IMR-90 (cell line): ENCODE data around the gene ESYT1. TPM values are rescaled to one million over a fixed set of nuclear protein-coding genes. Genes with fewer than 3 reads are reported as not detected.
A peak's percentile ranks its signal among the peaks of the same experiment; 100 is the strongest.

Source experiments
- ATAC-seq: fragments of 200-7000 bp; cut with Tn5 transposase; 2 replicates; pipeline ENCODE4 v1.9.1; 2020; ENCODE audit warnings: low read depth, mild to moderate bottlenecking, moderate library complexity
- BruUV-seq: library from RNA; stranded (reverse); fragments of 400-500 nt; replicated peaks from 2 replicates; lab custom pipeline; 2021; lab: Mats Ljungman, UMichigan
- CTCF ChIA-PET: fragments of 300-600 bp; formaldehyde crosslinking; extraction: SDS; loops from one replicate; lab custom pipeline; 2021; ENCODE audit warnings: antibody characterized with exemption; lab: Yijun Ruan, JAX
- POLR2A ChIA-PET: fragments of 300-600 bp; sonication (Branson Sonifier 250); formaldehyde crosslinking; loops from one replicate; lab custom pipeline; 2022; ENCODE audit warnings: antibody characterized with exemption; ENCODE audit not compliant: unreplicated experiment; lab: Charles Lee
- DNase-seq: peaks from one replicate; pipeline ENCODE4 v3.0.0; 2013
- H2AFZ ChIP-seq: replicated peaks from 2 replicates; pipeline ENCODE3; 2013; ENCODE audit warnings: low read length, mild to moderate bottlenecking; ENCODE audit not compliant: poor library complexity
- H2AK5ac ChIP-seq: 2 replicates; pipeline ENCODE4 v1.6.1; 2013; ENCODE audit warnings: low read depth, low read length, inconsistent platforms
- H2AK9ac ChIP-seq: replicated peaks from 2 replicates; pipeline ENCODE3; 2013; ENCODE audit warnings: mild to moderate bottlenecking, low read depth, low read length, moderate library complexity; ENCODE audit not compliant: poor library complexity
- H2BK120ac ChIP-seq: 2 replicates; pipeline ENCODE4 v1.6.1; 2013; ENCODE audit warnings: low read depth, low read length, inconsistent platforms
- H2BK15ac ChIP-seq: 3 replicates; pipeline ENCODE4 v1.6.1; 2013; ENCODE audit warnings: low read depth, low read length, inconsistent platforms
- H2BK20ac ChIP-seq: 2 replicates; pipeline ENCODE4 v1.6.1; 2013; ENCODE audit warnings: low read depth, mild to moderate bottlenecking, inconsistent platforms, low read length, moderate library complexity
- H2BK5ac ChIP-seq: 2 replicates; pipeline ENCODE4 v1.6.1; 2013; ENCODE audit warnings: mild to moderate bottlenecking, low read depth, low read length, inconsistent platforms; ENCODE audit not compliant: poor library complexity, severe bottlenecking
- H3K14ac ChIP-seq: replicated peaks from 2 replicates; pipeline ENCODE4 v1.6.1; 2013; ENCODE audit warnings: low read depth, low read length, inconsistent platforms
- H3K18ac ChIP-seq: 2 replicates; pipeline ENCODE4 v1.6.1; 2013; ENCODE audit warnings: low read depth, low read length, control low read depth
- H3K23ac ChIP-seq: 2 replicates; pipeline ENCODE4 v1.6.1; 2013; ENCODE audit warnings: low read depth, low read length, inconsistent platforms
- H3K27ac ChIP-seq: 2 replicates; pipeline ENCODE4 v1.5.1; 2013; ENCODE audit warnings: mild to moderate bottlenecking, control low read depth, low read length; ENCODE audit not compliant: insufficient read depth
- H3K27me3 ChIP-seq: 2 replicates; pipeline ENCODE4 v1.6.1; 2013; ENCODE audit warnings: low read length; ENCODE audit not compliant: control insufficient read depth, insufficient read depth
- H3K36me3 ChIP-seq: 2 replicates; pipeline ENCODE4 v1.6.1; 2013; ENCODE audit warnings: low read length, mixed read lengths; ENCODE audit not compliant: control insufficient read depth, insufficient read depth
- H3K4ac ChIP-seq: 2 replicates; pipeline ENCODE4 v1.6.1; 2013; ENCODE audit warnings: low read depth, low read length, inconsistent platforms
- H3K4me1 ChIP-seq: 2 replicates; pipeline ENCODE4 v1.6.1; 2013; ENCODE audit warnings: low read length, mixed read lengths; ENCODE audit not compliant: control insufficient read depth, insufficient read depth
- H3K4me2 ChIP-seq: 2 replicates; pipeline ENCODE4 v1.6.1; 2013; ENCODE audit warnings: low read depth, mild to moderate bottlenecking, control low read depth, low read length, moderate library complexity
- H3K4me3 ChIP-seq: 2 replicates; pipeline ENCODE4 v1.5.1; 2013; ENCODE audit warnings: low read depth, mild to moderate bottlenecking, control low read depth, low read length, moderate library complexity; ENCODE audit not compliant: insufficient read depth
- H3K56ac ChIP-seq: 2 replicates; pipeline ENCODE4 v1.6.1; 2013; ENCODE audit warnings: low read length, inconsistent platforms; ENCODE audit not compliant: insufficient read depth; ENCODE audit errors: extremely low read depth
- H3K79me1 ChIP-seq, 2 experiments: 2 replicates each; pipeline ENCODE4 v1.6.1; 2013; ENCODE audit warnings: low read length in 2 of 2, inconsistent platforms in 1 of 2, low read depth in 1 of 2
- H3K9ac ChIP-seq: 2 replicates; pipeline ENCODE4 v1.6.1; 2013; ENCODE audit warnings: low read depth, low read length, control low read depth
- H3K9me1 ChIP-seq: 2 replicates; pipeline ENCODE4 v1.6.1; 2013; ENCODE audit warnings: low read length, inconsistent platforms; ENCODE audit not compliant: insufficient read depth
- H3K9me3 ChIP-seq: 2 replicates; pipeline ENCODE4 v1.6.1; 2013; ENCODE audit warnings: low read length; ENCODE audit not compliant: control insufficient read depth, insufficient read depth
- H4K20me1 ChIP-seq: 2 replicates; pipeline ENCODE4 v1.6.1; 2013; ENCODE audit warnings: low read length, inconsistent platforms; ENCODE audit not compliant: insufficient read depth
- H4K5ac ChIP-seq: 2 replicates; pipeline ENCODE4 v1.6.1; 2013; ENCODE audit warnings: mild to moderate bottlenecking, low read depth, low read length, control low read depth
- H4K8ac ChIP-seq, 2 experiments: 2 replicates each; pipeline ENCODE4 v1.6.1; 2013; ENCODE audit warnings: low read depth in 2 of 2, low read length in 2 of 2, control low read depth in 1 of 2, inconsistent platforms in 1 of 2
- H4K91ac ChIP-seq: 2 replicates; pipeline ENCODE4 v1.6.1; 2013; ENCODE audit warnings: low read depth, low read length, inconsistent platforms; ENCODE audit not compliant: insufficient read depth
- BHLHE40 ChIP-seq: fragments of 150-350 bp; IDR thresholded peaks from 2 replicates; pipeline ENCODE4 v1.6.1; 2016; ENCODE audit warnings: mild to moderate bottlenecking, low read depth, low read length
- MAFK ChIP-seq: IDR thresholded peaks from 2 replicates; pipeline ENCODE4 v1.6.1; 2012; ENCODE audit warnings: low read depth, low read length, improper control_type of control experiment
- MAZ ChIP-seq: IDR thresholded peaks from 2 replicates; pipeline ENCODE4 v1.6.1; 2012; ENCODE audit warnings: low read depth, mild to moderate bottlenecking, low read length, improper control_type of control experiment, moderate library complexity, borderline replicate concordance
- MXI1 ChIP-seq: IDR thresholded peaks from 2 replicates; pipeline ENCODE4 v1.6.1; 2012; ENCODE audit warnings: low read depth, mild to moderate bottlenecking, low read length, moderate library complexity, borderline replicate concordance
- RAD21 ChIP-seq: IDR thresholded peaks from 2 replicates; pipeline ENCODE4 v1.6.1; 2012; ENCODE audit warnings: low read length, improper control_type of control experiment
- SMC3 ChIP-seq: fragments of 150-350 bp; IDR thresholded peaks from 2 replicates; pipeline ENCODE4 v1.6.1; 2016; ENCODE audit warnings: low read depth, mild to moderate bottlenecking, antibody characterized with exemption, low read length, moderate library complexity
- WGBS, 2 experiments: methylation state at CpG; one replicate each; pipeline versions ENCODE4 v1.1.5 to v1.1.7; 2013; ENCODE audit warnings: missing lambda C conversion rate in 2 of 2; ENCODE audit not compliant: insufficient read length in 1 of 2; ENCODE audit errors: extremely low coverage in 2 of 2; 5-methylcytosine and 5-hydroxymethylcytosine counted together
- dilution Hi-C: fragments of 300-500 bp; cut with HindIII; formaldehyde crosslinking; loops from one replicate; pipeline ENCODE4 v1.14.3; 2018; ENCODE audit warnings: low sequenced_read_pairs; ENCODE audit not compliant: unreplicated experiment
- in situ Hi-C: fragments of 300-500 bp; cut with MboI; formaldehyde crosslinking; loops from 3 replicates; pipeline ENCODE4 v1.14.3; 2019; ENCODE audit warnings: low sequenced_read_pairs, inconsistent platforms, mixed read lengths
- intact Hi-C: fragments of 100-400 bp; cut with micrococcal nuclease; formaldehyde crosslinking; loops from 2 replicates; pipeline ENCODE4 v1.10.0; 2022
- polyA plus RNA-seq, 3 experiments: library from polyadenylated mRNA; depleted of rRNA; stranded (reverse); fragments of >200 nt; gene quantifications; 2 replicates each; pipeline ENCODE4 v1.2.3, GENCODE V29; 2012; ENCODE audit warnings: low replicate concordance in 1 of 3
- total RNA-seq: library from RNA; depleted of rRNA; stranded (reverse); fragments of >200 nt; gene quantifications from 2 replicates; pipeline ENCODE4 v1.2.3, GENCODE V29; 2012
- TF ChIP-seq, protein P1 (sequence below): fragments of 150-350 bp; IDR thresholded peaks from 2 replicates; pipeline ENCODE4 v1.6.1; 2016; ENCODE audit warnings: low read depth, mild to moderate bottlenecking, low read length, moderate library complexity, borderline replicate concordance
- TF ChIP-seq, protein P2 (sequence below): conservative IDR thresholded peaks from 2 replicates; pipeline ENCODE4 v1.5.1; 2012; ENCODE audit warnings: mild to moderate bottlenecking, low read depth, low read length, improper control_type of control experiment

ESYT1 gene
- total and polyA plus RNA-seq, 2 of the 4 experiments (the other 2 are of a cell fraction): 150 to 153 TPM

DNA sequence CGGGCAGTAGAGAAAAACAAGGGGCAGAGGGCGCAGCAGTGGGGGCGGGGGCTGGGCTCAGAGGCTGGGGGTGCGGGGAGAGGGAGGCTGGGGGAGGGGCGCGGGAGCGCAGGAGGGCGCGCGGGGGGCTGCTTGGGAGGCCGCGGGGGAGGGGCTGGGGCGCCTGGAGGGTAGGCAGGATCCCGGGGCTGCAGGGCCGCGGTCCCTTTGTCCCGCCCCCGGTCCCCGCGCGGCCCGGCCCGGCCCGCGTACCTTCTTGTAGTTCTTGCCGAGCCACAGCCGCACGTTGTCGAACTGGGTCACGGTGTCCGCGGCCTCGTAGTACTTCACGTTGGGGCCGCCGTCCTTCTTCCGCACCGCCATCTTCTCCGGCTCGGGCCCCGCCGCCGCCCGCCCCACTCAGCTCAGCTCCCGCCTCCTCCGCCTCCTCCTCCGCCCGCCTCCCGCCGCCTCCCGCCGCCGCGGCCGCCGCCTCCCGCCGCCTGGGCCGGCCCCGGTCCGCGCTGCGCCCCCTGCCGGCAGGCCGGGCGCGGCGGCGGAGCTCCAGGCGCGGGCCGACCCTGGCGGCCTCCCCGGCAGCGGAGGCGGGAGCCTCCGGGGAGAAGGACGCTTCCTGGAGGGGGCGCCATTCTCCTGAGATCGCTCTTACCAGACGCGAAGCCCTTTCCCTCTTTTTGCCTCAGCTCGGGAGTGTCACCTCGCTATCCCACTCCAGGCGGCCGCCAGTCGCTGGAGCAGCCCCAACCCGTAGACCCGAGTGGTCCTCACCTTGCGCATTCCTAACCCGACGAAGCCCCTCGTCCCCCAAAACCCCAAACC is 61.2 kb downstream of the ESYT1 start, which contains the start of gene SMARCC2:
Gene SMARCC2 (minus strand): TSS at position 385 of the 819 bp plus-strand sequence. CDS start 22 bp downstream, at position 363.
- H3K4me1 ChIP-seq: peaks cover 7% of the 10 kb centered on the region
- H4K91ac ChIP-seq: peak within 1 kb of the TSS; percentile 83
- H3K4me2 ChIP-seq: peak within 1 kb of the TSS; percentile 97
- CTCF ChIA-PET: interaction anchor here (0.6 to 2.6 kb wide), 20 partner anchors 10 to 275 kb away, joined by 3 to 27 read pairs (median 4); partner anchors contain the start of genes ANKRD52, ESYT1, RNF41 and ZC3H10
- H3K14ac ChIP-seq: peak within 1 kb of the TSS; percentile 97
- H3K9ac ChIP-seq: peak within 1 kb of the TSS; percentile 95
- H2AFZ ChIP-seq: peak within 1 kb of the TSS; percentile 100
- in situ Hi-C loops: loop anchor here (5.0 kb wide), 1 partner anchor 62 kb away; the partner anchor contains the start of gene ESYT1
- dilution Hi-C loops: no loop called here
- H3K27me3 ChIP-seq: no peaks in the 10 kb centered on the region
- H3K18ac ChIP-seq: peak within 1 kb of the TSS; percentile 61
- H3K9me3 ChIP-seq: no peaks in the 10 kb centered on the region
- H3K4ac ChIP-seq: peak within 1 kb of the TSS; percentile 95
- TF ChIP-seq MAZ: peak; percentile 62; the same call in 1 of the 2 replicates
- TF ChIP-seq, protein P1, sequence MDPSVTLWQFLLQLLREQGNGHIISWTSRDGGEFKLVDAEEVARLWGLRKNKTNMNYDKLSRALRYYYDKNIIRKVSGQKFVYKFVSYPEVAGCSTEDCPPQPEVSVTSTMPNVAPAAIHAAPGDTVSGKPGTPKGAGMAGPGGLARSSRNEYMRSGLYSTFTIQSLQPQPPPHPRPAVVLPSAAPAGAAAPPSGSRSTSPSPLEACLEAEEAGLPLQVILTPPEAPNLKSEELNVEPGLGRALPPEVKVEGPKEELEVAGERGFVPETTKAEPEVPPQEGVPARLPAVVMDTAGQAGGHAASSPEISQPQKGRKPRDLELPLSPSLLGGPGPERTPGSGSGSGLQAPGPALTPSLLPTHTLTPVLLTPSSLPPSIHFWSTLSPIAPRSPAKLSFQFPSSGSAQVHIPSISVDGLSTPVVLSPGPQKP: no peak
- TF ChIP-seq MAFK: no peak
- TF ChIP-seq SMC3: peak; percentile 70
- no peak for TF ChIP-seq MXI1
- 0 out of 2 replicates have a peak, but pooled peaks have one; percentile 5 for TF ChIP-seq BHLHE40
- TF ChIP-seq RAD21: peak; percentile 65
- TF ChIP-seq, protein P2, sequence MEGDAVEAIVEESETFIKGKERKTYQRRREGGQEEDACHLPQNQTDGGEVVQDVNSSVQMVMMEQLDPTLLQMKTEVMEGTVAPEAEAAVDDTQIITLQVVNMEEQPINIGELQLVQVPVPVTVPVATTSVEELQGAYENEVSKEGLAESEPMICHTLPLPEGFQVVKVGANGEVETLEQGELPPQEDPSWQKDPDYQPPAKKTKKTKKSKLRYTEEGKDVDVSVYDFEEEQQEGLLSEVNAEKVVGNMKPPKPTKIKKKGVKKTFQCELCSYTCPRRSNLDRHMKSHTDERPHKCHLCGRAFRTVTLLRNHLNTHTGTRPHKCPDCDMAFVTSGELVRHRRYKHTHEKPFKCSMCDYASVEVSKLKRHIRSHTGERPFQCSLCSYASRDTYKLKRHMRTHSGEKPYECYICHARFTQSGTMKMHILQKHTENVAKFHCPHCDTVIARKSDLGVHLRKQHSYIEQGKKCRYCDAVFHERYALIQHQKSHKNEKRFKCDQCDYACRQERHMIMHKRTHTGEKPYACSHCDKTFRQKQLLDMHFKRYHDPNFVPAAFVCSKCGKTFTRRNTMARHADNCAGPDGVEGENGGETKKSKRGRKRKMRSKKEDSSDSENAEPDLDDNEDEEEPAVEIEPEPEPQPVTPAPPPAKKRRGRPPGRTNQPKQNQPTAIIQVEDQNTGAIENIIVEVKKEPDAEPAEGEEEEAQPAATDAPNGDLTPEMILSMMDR: peak; percentile 97
- BruUV-seq: no TSS peak
- peak within 1 kb of the TSS; percentile 61 for H3K56ac ChIP-seq
- H4K20me1 ChIP-seq: peaks cover 14% of the 10 kb centered on the region; the same call in 1 of the 2 replicates
- POLR2A ChIA-PET: interaction anchor here (0.6 to 1.3 kb wide), 4 partner anchors 23 to 71 kb away, joined by 3 to 7 read pairs (median 4); partner anchors contain the start of genes RNF41 and ZC3H10
- peak within 1 kb of the TSS; percentile 86 for H2BK120ac ChIP-seq
- peak within 1 kb of the TSS; percentile 83 for H4K5ac ChIP-seq
- H3K9me1 ChIP-seq: peaks cover 5% of the 10 kb centered on the region; the same call in 1 of the 2 replicates
- peak within 1 kb of the TSS; percentile 95 for H3K4me3 ChIP-seq
- peak within 1 kb of the TSS; percentile 65; the same call in 1 of the 2 replicates for H2BK20ac ChIP-seq
- peaks cover 9% of the 10 kb centered on the region for H3K36me3 ChIP-seq
- peak within 1 kb of the TSS; percentile 77; the same call in 1 of the 3 replicates for H2BK15ac ChIP-seq
- peak within 1 kb of the TSS; percentile 92 for H3K23ac ChIP-seq
- intact Hi-C loops: loop anchor here (1.0 to 2.0 kb wide), 2 partner anchors 63 to 70 kb away; no protein-coding TSS in a partner anchor
- peak within 1 kb of the TSS; percentile 64 for H2AK5ac ChIP-seq
- ATAC-seq (peak; percentile 86), DNase-seq (peak; percentile 85)
- H3K79me1 ChIP-seq: peaks cover 22 to 41% of the 10 kb centered on the region in 2 experiments
- peak within 1 kb of the TSS; percentile 84 for H2BK5ac ChIP-seq
- peak within 1 kb of the TSS; percentile 99 for H2AK9ac ChIP-seq
- H4K8ac ChIP-seq: peak within 1 kb of the TSS; percentile 83 to 94
- WGBS, 2 experiments: 1% methylated on average over 53 of the region's 93 CpGs; no CpG with 5 or more reads in 1 of the 2 experiments
- peak within 1 kb of the TSS; percentile 93 for H3K27ac ChIP-seq
